ENCODE measurements around the gene NOTCH2.

The NOTCH2 gene

GRCh38 chr1:119966020-119966419 is 103.4 kb downstream of the NOTCH2 start:
- H3K27ac Mint-ChIP-seq: no peak overlapping the region
- H3K4me1 Mint-ChIP-seq: peaks cover 5% of the 10 kb centered on the region
- no peaks in the 10 kb centered on the region for H3K27me3 Mint-ChIP-seq (ENCODE audit: low read depth, poor library complexity)
- DNase-seq: no peak
- peaks cover 75% of the 10 kb centered on the region for H3K36me3 Mint-ChIP-seq (ENCODE audit: low read depth)
- TF ChIP-seq, protein P1, sequence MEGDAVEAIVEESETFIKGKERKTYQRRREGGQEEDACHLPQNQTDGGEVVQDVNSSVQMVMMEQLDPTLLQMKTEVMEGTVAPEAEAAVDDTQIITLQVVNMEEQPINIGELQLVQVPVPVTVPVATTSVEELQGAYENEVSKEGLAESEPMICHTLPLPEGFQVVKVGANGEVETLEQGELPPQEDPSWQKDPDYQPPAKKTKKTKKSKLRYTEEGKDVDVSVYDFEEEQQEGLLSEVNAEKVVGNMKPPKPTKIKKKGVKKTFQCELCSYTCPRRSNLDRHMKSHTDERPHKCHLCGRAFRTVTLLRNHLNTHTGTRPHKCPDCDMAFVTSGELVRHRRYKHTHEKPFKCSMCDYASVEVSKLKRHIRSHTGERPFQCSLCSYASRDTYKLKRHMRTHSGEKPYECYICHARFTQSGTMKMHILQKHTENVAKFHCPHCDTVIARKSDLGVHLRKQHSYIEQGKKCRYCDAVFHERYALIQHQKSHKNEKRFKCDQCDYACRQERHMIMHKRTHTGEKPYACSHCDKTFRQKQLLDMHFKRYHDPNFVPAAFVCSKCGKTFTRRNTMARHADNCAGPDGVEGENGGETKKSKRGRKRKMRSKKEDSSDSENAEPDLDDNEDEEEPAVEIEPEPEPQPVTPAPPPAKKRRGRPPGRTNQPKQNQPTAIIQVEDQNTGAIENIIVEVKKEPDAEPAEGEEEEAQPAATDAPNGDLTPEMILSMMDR (IDR thresholded peaks at IDR 0.05): no peak
- H3K4me3 Mint-ChIP-seq: no peak overlapping the region
- no peaks in the 10 kb centered on the region for H3K9me3 Mint-ChIP-seq

- no peak overlapping the region for H3K4me3 Mint-ChIP-seq
- TF ChIP-seq, protein P1 (IDR thresholded peaks at IDR 0.05): no peak
- peaks cover 65% of the 10 kb centered on the region for H3K36me3 Mint-ChIP-seq (ENCODE audit: low read depth)
- H3K4me1 Mint-ChIP-seq: peaks cover 5% of the 10 kb centered on the region
- no peaks in the 10 kb centered on the region for H3K9me3 Mint-ChIP-seq
- DNase-seq: no peak
- H3K27me3 Mint-ChIP-seq (ENCODE audit: low read depth, poor library complexity): no peaks in the 10 kb centered on the region
- peak overlapping the region; percentile 83 for H3K27ac Mint-ChIP-seq
Measured at GRCh38 chr1:119964673-119965363, 104.6 kb downstream of the NOTCH2 start.

DNA sequence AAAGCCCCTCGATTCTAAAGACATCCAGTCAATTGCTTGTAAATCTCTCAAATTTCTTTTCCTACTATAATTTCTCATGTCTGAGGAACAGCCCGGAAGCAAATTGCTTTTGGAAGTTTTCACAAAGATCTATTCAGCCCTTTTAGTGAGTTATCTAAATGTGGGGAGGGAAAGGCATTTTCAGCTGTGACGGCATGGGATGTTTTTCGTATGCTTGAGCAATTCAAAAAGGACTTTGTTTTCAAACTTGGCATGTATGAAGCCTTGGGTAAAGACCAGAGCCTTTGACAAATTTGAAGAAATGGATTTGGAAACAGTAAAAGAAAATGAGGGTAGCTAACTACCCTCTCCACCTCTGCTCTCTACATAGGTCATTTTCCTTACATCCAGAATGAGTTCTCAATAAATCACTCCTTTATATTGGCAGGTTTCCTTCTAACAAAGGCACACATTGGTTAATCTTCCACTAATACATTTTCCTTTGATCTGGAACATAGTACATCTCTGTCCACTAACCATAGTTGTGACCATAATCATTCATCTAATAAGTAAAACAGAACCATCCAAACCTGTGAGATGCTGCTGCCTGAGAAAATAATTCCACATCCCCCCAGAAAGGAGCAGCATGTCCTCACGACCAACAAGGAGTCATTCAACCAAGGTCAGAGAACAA is 107.0 kb downstream of the NOTCH2 start:
- Mint-ChIP-seq H3K27me3 (ENCODE audit: low read depth, poor library complexity) (no peaks in the 10 kb centered on the region), H3K36me3 (ENCODE audit: low read depth) (peaks cover 62% of the 10 kb centered on the region), H3K4me1 (no peaks in the 10 kb centered on the region), H3K27ac (peak overlapping the region; percentile 10), H3K9me3 (no peaks in the 10 kb centered on the region), H3K4me3 (no peak overlapping the region)
- TF ChIP-seq, protein P1 (IDR thresholded peaks at IDR 0.05): no peak
- no peak for DNase-seq

DNA sequence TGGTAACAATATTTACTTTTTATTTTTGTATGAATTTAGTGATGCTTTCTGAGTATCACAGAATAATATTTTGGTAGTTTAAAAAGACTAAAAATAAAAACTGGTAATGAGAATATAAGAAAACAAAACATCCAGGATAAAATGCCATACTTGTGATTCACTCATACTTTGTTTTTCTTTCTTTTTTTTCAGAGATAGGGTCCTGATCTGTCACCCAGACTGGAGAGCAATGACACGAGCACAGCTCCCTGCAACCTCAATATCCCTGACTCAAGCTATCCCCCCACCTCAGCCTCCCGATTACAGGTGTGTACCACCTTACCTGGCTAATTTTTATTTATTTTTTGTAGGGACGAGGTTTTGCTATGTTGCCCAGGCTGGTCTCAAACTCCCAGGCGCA is 109.0 kb downstream of the NOTCH2 start:
- peaks cover 52% of the 10 kb centered on the region for H3K36me3 Mint-ChIP-seq (ENCODE audit: low read depth)
- no peaks in the 10 kb centered on the region for H3K27me3 Mint-ChIP-seq (ENCODE audit: low read depth, poor library complexity)
- H3K4me1 Mint-ChIP-seq: no peaks in the 10 kb centered on the region
- no peak for DNase-seq
- H3K27ac Mint-ChIP-seq: no peak overlapping the region
- no peaks in the 10 kb centered on the region for H3K9me3 Mint-ChIP-seq
- H3K4me3 Mint-ChIP-seq: no peak overlapping the region
- TF ChIP-seq, protein P1 (IDR thresholded peaks at IDR 0.05): no peak

GRCh38 chr1:119959268-119960220 is 109.9 kb downstream of the NOTCH2 start:
- Mint-ChIP-seq H3K4me1 (no peaks in the 10 kb centered on the region), H3K4me3 (no peak overlapping the region), H3K9me3 (no peaks in the 10 kb centered on the region), H3K27me3 (ENCODE audit: low read depth, poor library complexity) (no peaks in the 10 kb centered on the region), H3K36me3 (ENCODE audit: low read depth) (peaks cover 49% of the 10 kb centered on the region), H3K27ac (peak overlapping the region; percentile 45)
- no peak for DNase-seq
- TF ChIP-seq, protein P1 (IDR thresholded peaks at IDR 0.05): no peak

Measured in nephron progenitor cell (in vitro differentiated cells).